ES-I3 (cell line): ENCODE measurements around the gene IVD.

Experiments used
- H3K36me3 ChIP-seq: 2 replicates; pipeline ENCODE4 v1.6.1; 2013; ENCODE audit warnings: mild to moderate bottlenecking, low read length, control low read depth, moderate library complexity; ENCODE audit not compliant: insufficient read depth
- H3K4me1 ChIP-seq: 2 replicates; pipeline ENCODE4 v1.6.1; 2013; ENCODE audit warnings: mild to moderate bottlenecking, control low read depth, low read length; ENCODE audit not compliant: insufficient read depth
- H3K9ac ChIP-seq: 2 replicates; pipeline ENCODE4 v1.6.1; 2013; ENCODE audit warnings: low read depth, mild to moderate bottlenecking, low read length, moderate library complexity
- H3K9me3 ChIP-seq: 2 replicates; pipeline ENCODE4 v1.6.1; 2013; ENCODE audit warnings: mild to moderate bottlenecking, low read length, moderate library complexity; ENCODE audit not compliant: control insufficient read depth, insufficient read depth

Gene IVD

DNA sequence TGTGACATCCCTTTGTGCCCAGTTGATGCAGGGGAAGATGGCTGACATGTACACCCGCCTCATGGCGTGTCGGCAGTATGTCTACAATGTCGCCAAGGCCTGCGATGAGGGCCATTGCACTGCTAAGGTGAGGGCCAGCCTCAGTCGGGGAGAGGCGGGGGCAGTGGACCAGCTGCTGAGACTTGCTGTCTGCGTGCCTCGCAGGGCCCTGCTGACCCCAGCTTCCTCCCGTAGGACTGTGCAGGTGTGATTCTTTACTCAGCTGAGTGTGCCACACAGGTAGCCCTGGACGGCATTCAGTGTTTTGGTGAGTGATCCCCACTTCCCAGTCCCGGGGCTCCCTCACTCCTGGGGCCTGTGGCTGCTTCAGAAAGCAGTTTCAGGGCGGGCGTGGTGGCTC is 10.5 kb downstream of the IVD start:
- Histone ChIP-seq H3K4me1 (peaks cover 5% of the 10 kb centered on the region; the same call in 1 of the 2 replicates), H3K36me3 (peaks cover 22% of the 10 kb centered on the region), H3K9ac (no peak overlapping the region), H3K9me3 (no peaks in the 10 kb centered on the region)

DNA sequence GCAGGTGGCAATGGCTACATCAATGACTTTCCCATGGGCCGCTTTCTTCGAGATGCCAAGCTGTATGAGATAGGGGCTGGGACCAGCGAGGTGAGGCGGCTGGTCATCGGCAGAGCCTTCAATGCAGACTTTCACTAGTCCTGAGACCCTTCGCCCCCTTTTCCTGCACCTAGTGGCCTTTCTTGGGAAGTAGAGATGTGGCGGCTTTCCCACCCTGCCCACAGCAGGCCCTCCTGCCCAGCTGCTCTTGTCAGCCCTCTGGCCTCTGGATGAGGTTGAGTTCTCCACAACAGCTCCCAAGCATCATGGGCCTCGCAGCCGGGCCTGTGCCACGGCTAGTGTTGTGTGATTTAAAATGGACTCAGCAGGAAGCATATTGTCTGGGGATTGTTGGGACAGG is 12.5 kb downstream of the IVD start:
- Histone ChIP-seq H3K4me1 (peaks cover 12% of the 10 kb centered on the region), H3K9me3 (no peaks in the 10 kb centered on the region), H3K36me3 (peaks cover 17% of the 10 kb centered on the region), H3K9ac (no peak overlapping the region)

DNA sequence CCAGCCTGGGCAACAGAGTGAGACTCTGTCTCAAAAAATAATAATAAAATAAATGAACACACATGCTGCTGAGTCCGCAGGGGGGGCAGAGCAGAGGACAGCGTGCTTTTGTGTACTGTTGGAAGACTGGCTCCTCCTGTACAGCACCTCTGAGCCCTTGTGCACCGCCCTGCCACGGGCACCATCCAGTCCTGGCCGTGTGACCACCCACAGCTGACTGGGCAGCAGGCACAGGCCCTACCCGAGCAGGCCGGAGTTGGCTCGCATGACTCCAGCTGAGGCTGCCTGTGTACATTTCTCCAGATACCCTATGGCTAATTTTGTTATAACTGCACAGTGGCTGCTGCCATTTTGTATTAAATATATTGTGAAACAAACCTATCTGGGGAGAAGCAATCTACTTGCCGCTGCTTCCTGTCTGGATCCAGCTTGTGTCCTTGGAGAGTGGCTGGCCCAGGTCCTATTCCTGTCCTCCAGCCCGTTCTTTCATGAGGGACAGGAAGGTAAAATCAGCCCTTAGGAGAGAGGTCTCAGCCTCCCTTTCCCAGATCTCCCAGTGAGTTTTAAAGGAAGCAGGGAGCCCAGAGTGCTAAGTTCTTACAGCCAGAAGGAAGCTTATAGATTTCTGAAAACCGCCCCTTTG is 14.6 kb downstream of the IVD start:
- H3K9me3 ChIP-seq = no peaks in the 10 kb centered on the region
- no peak overlapping the region for H3K9ac ChIP-seq
- peaks cover 12% of the 10 kb centered on the region for H3K4me1 ChIP-seq
- H3K36me3 ChIP-seq = peaks cover 7% of the 10 kb centered on the region; the same call in 1 of the 2 replicates

DNA sequence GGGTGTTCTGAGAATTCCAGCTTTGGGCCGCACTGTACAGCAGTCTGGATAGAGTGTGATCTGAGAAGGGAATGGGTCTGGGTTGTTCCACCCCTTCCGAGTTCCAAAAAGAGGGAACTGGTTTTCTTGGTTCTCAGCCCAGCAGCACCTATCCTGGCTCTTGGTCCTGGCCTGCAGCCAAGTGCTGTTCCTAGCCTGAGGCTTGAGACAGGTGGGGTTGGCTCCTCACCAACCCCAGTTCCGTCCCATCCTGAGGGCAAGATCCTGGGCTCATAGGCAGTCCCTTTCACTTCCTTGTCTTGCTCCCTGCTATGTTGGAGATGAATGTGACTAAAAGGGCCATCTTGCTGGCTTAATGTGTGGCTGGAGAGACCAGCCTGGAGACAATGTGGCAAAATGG is 15.2 kb downstream of the IVD start:
- Histone ChIP-seq H3K36me3 (peaks cover 5% of the 10 kb centered on the region; the same call in 1 of the 2 replicates), H3K9ac (no peak overlapping the region), H3K9me3 (no peaks in the 10 kb centered on the region), H3K4me1 (peaks cover 12% of the 10 kb centered on the region)

DNA sequence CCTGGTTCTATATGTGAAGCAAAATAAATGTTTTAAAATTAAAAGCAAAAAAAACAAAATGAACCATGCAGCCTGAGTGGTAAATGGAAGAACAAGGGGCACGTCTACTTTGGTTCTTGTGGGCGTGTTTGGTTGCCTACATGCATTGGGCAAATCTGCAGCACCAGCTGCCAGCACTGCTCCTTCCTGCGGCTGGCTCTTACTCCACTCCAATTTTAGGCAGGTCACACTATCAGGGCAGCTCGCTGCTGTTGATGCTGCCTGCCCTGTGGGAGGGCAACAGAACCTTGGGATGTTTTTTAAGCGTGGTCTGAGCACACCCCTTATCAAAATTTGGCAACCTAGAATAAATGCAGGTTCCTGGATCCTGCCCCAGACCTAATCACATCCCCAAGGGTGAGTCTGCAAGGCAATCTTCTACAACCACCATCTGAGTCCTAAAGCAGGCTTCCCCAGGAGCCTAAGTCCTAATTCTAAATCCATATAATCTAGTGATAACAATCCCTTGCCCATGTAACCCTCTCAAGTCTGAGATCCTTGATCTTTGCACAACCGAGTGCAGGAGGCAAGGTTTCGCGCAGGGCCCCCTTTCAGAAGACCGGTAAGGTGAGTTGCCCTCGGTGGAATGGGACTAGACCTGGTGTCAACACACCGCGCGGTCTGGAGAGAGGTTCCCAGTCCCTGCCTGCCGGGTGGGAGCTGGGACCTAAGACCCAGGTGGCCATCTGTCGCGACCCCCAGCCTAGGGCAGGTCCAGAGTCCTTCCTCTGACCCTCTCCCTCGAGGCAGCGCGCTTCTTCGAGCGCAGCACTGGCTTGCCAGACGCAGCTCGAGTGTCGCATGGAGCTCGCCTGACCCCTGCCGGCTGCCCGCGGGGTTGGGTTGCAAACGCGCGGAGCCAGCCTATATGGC is 15.9 kb downstream of the IVD start:
- Histone ChIP-seq H3K9me3 (no peaks in the 10 kb centered on the region), H3K9ac (peak overlapping the region; percentile 22; the same call in 1 of the 2 replicates), H3K4me1 (peaks cover 12% of the 10 kb centered on the region), H3K36me3 (no peaks in the 10 kb centered on the region; the same call in 1 of the 2 replicates)

DNA sequence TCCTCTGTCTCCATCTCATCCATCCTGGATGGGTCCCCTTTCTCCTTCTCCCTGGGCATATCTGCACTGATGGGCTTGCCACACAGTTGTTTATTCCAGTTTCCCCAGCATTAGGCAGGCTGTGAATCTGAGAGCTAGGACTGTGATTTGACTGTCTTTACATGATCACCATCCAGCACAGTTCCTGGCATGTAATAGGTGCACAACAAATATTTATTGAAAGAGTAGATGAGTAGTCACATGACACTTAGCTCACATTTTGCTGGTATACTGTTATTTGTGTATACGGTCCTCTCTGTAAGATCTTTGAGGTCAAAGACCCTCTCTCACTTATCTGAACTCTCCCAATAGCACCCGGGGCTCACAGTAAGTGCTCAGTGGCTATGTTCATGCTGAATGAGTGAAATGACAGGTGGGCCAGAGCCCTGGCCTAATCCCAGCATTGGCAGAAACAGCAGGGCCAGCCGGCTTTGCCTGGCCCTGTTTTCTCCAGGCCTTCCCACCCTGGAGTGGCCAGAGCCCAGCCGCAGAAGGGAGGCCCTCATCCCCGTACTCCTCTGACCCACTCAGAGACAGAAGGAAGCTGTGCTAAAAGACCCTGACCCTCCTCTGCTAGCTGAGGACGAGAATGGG is 19.0 kb downstream of the IVD start:
- Histone ChIP-seq H3K4me1 (peaks cover 12% of the 10 kb centered on the region), H3K36me3 (no peaks in the 10 kb centered on the region), H3K9me3 (no peaks in the 10 kb centered on the region), H3K9ac (no peak overlapping the region)

DNA sequence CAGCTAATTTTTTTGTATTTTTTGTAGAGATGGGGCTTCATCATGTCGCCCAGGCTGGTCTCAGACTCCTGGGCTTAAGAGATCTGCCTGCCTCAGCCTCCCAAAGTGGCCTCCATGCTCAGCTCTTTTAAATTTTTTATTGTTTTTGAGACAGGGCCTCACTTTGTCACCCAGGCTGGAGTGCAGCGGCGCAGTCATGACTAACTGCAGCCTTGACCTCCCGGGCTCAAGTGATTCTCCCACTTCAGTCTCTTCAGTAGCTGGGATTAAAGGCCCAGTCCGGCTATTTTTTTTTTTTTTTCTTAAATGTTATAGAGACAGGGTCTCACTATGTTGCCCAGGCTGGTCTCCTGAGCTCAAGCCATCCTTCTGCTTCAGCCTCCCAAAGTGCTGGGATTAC is 20.1 kb downstream of the IVD start:
- Histone ChIP-seq H3K9me3 (no peaks in the 10 kb centered on the region), H3K36me3 (no peaks in the 10 kb centered on the region), H3K4me1 (peaks cover 11% of the 10 kb centered on the region), H3K9ac (no peak overlapping the region)

DNA sequence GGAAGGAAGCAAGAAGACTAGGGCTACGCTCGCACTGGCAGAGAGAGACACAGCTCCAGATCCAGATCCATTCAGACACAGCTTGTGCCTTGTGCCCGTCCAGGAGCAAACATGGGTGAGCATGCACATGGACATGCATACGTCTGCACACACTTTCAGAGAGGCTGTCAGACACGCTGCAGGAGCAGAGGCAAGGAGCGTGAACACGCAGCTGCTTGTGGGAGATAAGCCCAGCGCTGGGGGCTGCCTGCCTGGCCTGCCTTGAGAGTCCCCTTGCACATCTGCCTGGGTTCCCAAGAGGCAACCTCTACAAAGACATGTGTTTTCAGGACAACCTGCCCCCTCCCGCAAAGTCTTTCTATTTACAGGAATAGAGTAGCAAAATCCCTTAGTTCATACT is 21.6 kb downstream of the IVD start:
- H3K4me1 ChIP-seq = no peaks in the 10 kb centered on the region; the same call in 1 of the 2 replicates
- no peaks in the 10 kb centered on the region for H3K9me3 ChIP-seq
- no peak overlapping the region for H3K9ac ChIP-seq
- H3K36me3 ChIP-seq = no peaks in the 10 kb centered on the region

DNA sequence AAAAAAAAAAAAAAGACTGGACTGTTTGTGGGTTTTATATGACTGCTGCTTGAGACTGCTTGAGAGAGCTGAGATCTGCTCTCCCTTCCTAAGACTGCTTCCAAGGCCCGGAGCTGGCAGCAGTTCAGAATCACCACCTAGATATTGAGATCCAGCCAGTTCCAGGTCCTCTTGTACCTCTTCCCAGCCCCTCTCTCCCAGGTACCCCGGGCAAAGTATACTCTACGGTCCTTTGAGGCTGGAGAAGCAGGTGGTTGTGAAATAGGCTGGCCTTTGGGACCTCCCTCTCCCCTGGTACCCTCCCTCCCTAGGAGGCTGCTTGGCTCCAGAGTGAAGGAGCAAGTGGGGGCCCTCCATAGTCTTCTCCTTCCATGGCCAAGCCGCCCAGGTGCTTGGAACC is 22.6 kb downstream of the IVD start:
- Histone ChIP-seq H3K9me3 (no peaks in the 10 kb centered on the region), H3K4me1 (no peaks in the 10 kb centered on the region; the same call in 1 of the 2 replicates), H3K9ac (no peak overlapping the region), H3K36me3 (no peaks in the 10 kb centered on the region)

DNA sequence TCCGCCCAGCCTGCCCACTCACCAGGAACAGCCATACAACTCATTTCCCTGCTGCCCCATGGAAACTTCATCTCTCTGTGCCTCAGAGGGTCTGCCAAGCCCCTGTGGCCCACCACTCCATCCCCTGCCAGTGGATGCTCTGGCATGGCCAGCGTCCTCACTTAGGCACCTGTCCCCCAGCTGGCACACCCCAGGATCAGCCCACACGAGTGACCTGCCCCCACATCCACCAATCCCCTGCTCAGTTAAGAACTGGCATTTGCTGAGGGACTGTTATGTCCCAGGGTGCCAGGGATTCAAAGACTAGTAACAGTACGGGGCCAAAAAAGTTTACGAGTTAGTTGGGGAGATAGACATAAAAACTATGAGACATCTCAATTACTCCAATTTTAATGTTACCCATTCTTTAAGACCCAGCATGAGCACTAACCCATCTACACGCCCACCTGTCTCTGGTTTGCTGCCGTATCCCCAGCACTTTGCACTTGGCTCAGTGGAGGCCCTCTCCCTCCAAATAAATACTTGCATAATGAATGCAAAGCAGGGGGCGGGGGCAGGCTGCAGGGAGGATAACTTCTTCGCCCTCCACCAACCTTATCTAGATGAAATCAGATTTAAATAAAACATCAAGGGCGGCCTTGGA is 23.6 kb downstream of the IVD start:
- Histone ChIP-seq H3K4me1 (no peaks in the 10 kb centered on the region; the same call in 1 of the 2 replicates), H3K36me3 (no peaks in the 10 kb centered on the region), H3K9me3 (no peaks in the 10 kb centered on the region), H3K9ac (no peak overlapping the region)

DNA sequence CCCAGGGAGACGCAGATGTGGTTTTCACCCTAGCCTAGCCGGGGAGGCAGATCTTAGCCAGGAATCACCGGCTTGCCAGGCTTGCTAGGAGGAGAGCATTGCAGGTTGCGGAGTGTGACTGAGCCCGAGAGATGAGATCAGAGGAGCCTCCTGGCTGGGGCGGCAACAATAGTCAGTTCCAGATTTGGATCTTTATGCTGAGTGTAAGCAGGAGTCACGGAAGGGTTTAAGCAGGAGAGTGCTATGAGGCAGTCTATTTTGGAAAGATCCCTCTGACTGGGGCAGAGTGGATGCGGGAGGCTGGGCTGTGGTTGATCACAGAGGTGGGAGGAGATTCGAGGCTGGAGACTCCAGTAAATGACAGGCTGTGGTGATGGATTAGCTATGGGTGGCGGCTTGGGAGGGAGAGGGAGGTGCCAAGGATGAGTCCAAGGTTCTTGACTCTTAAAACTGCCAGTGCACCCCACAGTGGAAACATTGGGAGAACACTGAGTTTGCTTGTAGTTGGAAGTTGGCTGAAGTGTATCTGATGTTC is 24.7 kb downstream of the IVD start:
- Histone ChIP-seq H3K4me1 (no peaks in the 10 kb centered on the region; the same call in 1 of the 2 replicates), H3K9ac (no peak overlapping the region), H3K36me3 (no peaks in the 10 kb centered on the region), H3K9me3 (no peaks in the 10 kb centered on the region)

DNA sequence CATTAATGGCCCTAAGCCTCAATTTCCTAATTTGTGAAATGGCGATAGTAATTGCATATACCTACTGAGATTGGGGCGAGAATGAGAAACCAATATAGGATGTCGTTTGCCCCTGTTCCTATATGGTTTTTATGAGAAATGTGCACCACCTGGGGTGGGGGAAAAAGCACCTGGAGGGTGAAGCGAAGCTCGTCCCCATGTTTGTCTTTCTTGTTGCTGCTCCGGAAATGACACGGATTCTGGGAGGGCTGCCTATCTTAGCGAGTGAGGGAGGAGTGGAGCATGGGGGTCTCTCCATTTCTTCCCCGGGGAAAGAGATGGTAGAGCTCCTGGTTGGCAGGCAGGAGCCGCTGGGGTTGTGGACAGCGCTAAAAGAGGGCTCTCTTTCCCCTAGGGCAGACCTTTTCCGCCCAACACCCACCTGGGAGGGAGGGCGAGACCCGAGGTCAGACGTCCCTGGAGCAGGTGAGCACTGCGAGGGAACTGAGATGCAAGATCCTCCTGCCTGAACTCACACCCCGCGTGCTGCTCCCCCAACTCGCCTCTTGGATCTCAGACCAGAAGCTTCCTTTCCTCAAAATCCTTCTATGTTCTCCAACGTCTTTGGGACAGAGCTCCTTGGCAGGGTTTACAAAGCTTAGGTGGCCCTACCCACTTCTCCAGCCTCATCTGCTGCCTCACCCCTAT is 29.6 kb downstream of the IVD start:
- H3K4me1 ChIP-seq = peaks cover 8% of the 10 kb centered on the region
- no peaks in the 10 kb centered on the region for H3K36me3 ChIP-seq
- H3K9ac ChIP-seq = peak overlapping the region; percentile 64; the same call in 1 of the 2 replicates
- H3K9me3 ChIP-seq = no peaks in the 10 kb centered on the region

DNA sequence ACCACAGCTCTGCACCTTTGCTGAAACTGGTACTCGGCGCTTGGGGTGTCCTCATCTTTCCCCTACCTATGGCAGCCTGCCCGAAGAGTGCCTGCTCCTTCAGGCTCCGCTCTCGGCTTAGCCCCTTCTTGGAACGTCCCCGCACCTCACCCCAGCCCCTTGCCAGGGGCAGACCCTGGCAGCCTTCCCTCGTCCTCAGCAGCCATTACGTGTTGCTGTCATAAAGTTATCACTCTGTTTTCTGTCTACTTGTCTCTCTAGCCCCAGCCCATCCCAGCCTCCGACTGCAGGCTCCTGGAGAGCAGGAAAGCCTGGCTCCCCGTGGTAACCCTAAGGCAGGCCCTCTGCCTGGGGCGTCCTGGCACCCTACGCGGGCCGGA is 30.1 kb downstream of the IVD start:
- Histone ChIP-seq H3K9me3 (no peaks in the 10 kb centered on the region), H3K9ac (peak overlapping the region; percentile 64; the same call in 1 of the 2 replicates), H3K4me1 (peaks cover 8% of the 10 kb centered on the region), H3K36me3 (no peaks in the 10 kb centered on the region)
